Chondrocyte (in vitro differentiated cells): ENCODE measurements around the gene LCN9. TPM values are rescaled to one million over a fixed set of nuclear protein-coding genes. Genes with fewer than 3 reads are reported as not detected.

Source experiments
- DNase-seq: peaks from one replicate; pipeline ENCODE4 v3.0.0; 2021; ENCODE audit warnings: mixed read lengths, low spot score
- H3K27ac Mint-ChIP-seq: one replicate; pipeline ENCODE4 v1.8.0; 2021; ENCODE audit warnings: mild to moderate bottlenecking, moderate library complexity, mixed read lengths; ENCODE audit not compliant: unreplicated experiment
- H3K27me3 Mint-ChIP-seq: 2 replicates; pipeline ENCODE4 v1.8.0; 2021; ENCODE audit warnings: low read depth, mixed read lengths
- H3K36me3 Mint-ChIP-seq: 2 replicates; pipeline ENCODE4 v1.8.0; 2021; ENCODE audit warnings: low read depth, mixed read lengths
- H3K4me1 Mint-ChIP-seq: 2 replicates; pipeline ENCODE4 v1.8.0; 2021; ENCODE audit warnings: low read depth, mild to moderate bottlenecking, mixed read lengths
- H3K4me3 Mint-ChIP-seq: one replicate; pipeline ENCODE4 v1.8.0; 2021; ENCODE audit warnings: mild to moderate bottlenecking, moderate library complexity, mixed read lengths; ENCODE audit not compliant: unreplicated experiment
- H3K9me3 Mint-ChIP-seq: 2 replicates; pipeline ENCODE4 v1.8.0; 2021; ENCODE audit warnings: low read depth, mixed read lengths
- CTCF ChIP-seq: fragments of 200-600 bp; sonication (generic); IDR thresholded peaks from 2 replicates; pipeline ENCODE4 v1.5.0; 2021; ENCODE audit warnings: antibody characterized with exemption, mild to moderate bottlenecking, moderate library complexity
- total RNA-seq: library from RNA; stranded (reverse); gene quantifications from 3 replicates; pipeline ENCODE4 v1.2.1, GENCODE V29; 2021

The LCN9 gene
- total RNA-seq, 1 donor from 2014 or later: 1.8 TPM

GRCh38 chr9:135715056-135715595, 52.0 kb downstream of the LCN9 start:
- Mint-ChIP-seq H3K4me1 (no peaks in the 10 kb centered on the region), H3K9me3 (no peaks in the 10 kb centered on the region), H3K36me3 (no peaks in the 10 kb centered on the region), H3K27ac (no peak overlapping the region), H3K4me3 (no peak overlapping the region), H3K27me3 (peaks cover 41% of the 10 kb centered on the region)
- no peak for DNase-seq
- no peak for TF ChIP-seq CTCF

- Mint-ChIP-seq H3K9me3 (no peaks in the 10 kb centered on the region), H3K4me1 (no peaks in the 10 kb centered on the region), H3K36me3 (no peaks in the 10 kb centered on the region), H3K4me3 (no peak overlapping the region), H3K27me3 (peaks cover 32% of the 10 kb centered on the region), H3K27ac (no peak overlapping the region)
- DNase-seq: no peak
- TF ChIP-seq CTCF: no peak
These were observed 52.9 kb downstream of the LCN9 start for GRCh38 chr9:135716045-135716444.

Other genes with a start within 250 kb of the LCN9 start
- 9.1 to 19.6 TPM (median 19.5 TPM) in 3 replicates for gene PPP1R26, start 183.5 kb upstream of the LCN9 start, total RNA-seq
- gene MRPS2, start 162.6 kb upstream of the LCN9 start, total RNA-seq: 22.7 to 24.6 TPM (median 24.4 TPM) in 3 replicates
- 0.60 TPM in 1 of 3 replicates, not detected in the others for gene LCN1, start 141.9 kb upstream of the LCN9 start, total RNA-seq
- gene OBP2A, start 117.2 kb upstream of the LCN9 start, total RNA-seq: 0.50 TPM in 1 of 3 replicates, not detected in the others
- gene PAEP, start 101.6 kb upstream of the LCN9 start, total RNA-seq: not detected in 3 replicates
- not detected in 3 replicates for gene GLT6D1, start 23.8 kb upstream of the LCN9 start, total RNA-seq
- not detected in 3 replicates for gene SOHLH1, start 36.2 kb downstream of the LCN9 start, total RNA-seq
- not detected in 3 replicates for gene KCNT1, start 38.9 kb downstream of the LCN9 start, total RNA-seq
- gene CAMSAP1, start 244.2 kb downstream of the LCN9 start, total RNA-seq: 27.1 to 35.5 TPM (median 27.7 TPM) in 3 replicates